Choroid plexus epithelial cell (primary cell): ENCODE measurements around the gene CXCL8.

Source experiments
- DNase-seq: peaks from one replicate; pipeline ENCODE4 v3.0.0-alpha.2; 2010; ENCODE audit warnings: low read depth
- H3K4me3 ChIP-seq: 2 replicates; pipeline ENCODE4 v1.5.1; 2011; ENCODE audit warnings: low read depth, mild to moderate bottlenecking, control low read depth, low read length, moderate library complexity
- CTCF ChIP-seq: conservative IDR thresholded peaks from 2 replicates; pipeline ENCODE4 v1.5.1; 2011; ENCODE audit warnings: low read depth, mild to moderate bottlenecking, control low read depth, inconsistent platforms, low read length, moderate library complexity

The CXCL8 gene

GRCh38 chr4:73725985-73726384 lies 14.4 kb upstream of the CXCL8 start:
- TF ChIP-seq CTCF: no peak
- peak; percentile 94 for DNase-seq

DNA sequence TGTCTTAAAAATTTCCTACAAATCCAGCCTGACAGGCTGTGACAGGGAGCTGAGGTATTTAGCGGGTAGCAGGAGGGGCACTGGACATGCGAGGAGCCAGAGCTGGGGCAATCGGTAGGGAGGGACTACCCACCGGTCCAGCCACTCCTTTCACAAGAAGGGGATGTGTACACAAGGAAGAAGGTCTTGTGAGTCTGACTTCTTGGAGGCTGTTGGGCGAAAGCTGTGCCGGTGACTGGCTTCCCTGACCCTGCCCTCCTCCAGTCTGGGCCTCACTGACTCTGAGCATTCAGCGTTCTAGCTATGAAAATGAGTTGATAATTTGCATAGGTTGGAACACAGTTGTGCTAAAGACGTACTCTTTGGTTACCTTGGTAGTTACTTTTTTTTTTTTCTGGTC lies 12.7 kb upstream of the CXCL8 start:
- TF ChIP-seq CTCF: no peak
- H3K4me3 ChIP-seq: no peak overlapping the region
- DNase-seq: no peak

More at GRCh38 chr4:73725985-73726384, 14.4 kb upstream of the CXCL8 start:
- no peak overlapping the region for H3K4me3 ChIP-seq

DNA sequence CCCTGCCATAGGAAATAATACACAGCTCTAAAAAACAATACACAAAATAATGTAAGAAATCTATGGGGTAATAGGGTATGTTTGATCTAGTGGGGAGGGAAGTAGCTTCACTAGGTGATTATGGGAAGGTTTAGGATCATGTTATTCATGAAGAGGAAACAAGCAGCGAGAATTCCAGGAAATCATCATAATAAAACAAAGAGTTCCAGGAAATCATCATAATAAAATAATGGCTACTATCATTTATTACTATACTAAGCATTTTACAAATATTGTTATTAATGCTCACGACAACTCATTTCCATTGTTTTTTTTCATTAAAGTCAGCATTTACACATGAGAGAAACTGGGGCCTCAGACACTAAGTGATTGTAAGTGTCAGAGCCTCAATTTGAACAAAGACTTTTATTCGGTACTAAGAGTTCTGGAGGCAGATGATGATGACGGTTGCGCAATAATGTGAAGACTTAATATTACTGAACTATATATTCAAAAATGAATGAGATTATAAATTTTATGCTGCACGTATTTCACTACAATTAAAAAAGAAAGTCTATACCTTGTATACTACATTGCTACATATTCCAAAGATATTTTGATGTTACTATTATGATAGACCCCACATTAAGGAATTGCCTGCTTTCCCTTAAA lies 12.2 kb upstream of the CXCL8 start:
- no peak for TF ChIP-seq CTCF
- no peak overlapping the region for H3K4me3 ChIP-seq
- no peak for DNase-seq

- H3K4me3 ChIP-seq: no peak overlapping the region
- DNase-seq: peak; percentile 96
- peak; percentile 95 for TF ChIP-seq CTCF
These were observed 10.7 kb upstream of the CXCL8 start for GRCh38 chr4:73729534-73730165.

GRCh38 chr4:73730292-73730691 lies 10.1 kb upstream of the CXCL8 start:
- H3K4me3 ChIP-seq: no peak overlapping the region
- no peak for DNase-seq
- TF ChIP-seq CTCF: no peak

DNA sequence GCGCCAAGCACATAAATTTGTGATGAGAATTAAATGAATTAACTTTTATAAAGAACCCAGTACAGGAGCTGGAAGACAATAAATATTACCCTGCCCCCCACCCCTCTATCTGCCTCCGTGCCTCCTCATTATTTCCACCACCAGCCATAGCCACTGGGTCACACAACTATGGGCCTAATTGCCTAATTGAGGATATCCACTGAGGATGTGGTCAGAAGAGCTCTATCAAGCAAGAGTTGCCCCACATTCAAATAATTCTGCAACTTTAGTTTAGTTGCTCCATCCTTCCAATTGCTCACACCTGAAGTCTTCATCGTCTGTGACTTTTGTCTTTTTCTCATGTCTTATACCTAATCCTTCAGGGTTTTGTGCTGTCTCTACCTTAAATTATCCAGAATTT lies 9.5 kb upstream of the CXCL8 start:
- no peak overlapping the region for H3K4me3 ChIP-seq

More for the DNA sequence above, 9.5 kb upstream of the CXCL8 start:
- no peak for DNase-seq
- no peak for TF ChIP-seq CTCF
